Measurements from ENCODE around the gene ARHGEF7.

Gene ARHGEF7

DNA sequence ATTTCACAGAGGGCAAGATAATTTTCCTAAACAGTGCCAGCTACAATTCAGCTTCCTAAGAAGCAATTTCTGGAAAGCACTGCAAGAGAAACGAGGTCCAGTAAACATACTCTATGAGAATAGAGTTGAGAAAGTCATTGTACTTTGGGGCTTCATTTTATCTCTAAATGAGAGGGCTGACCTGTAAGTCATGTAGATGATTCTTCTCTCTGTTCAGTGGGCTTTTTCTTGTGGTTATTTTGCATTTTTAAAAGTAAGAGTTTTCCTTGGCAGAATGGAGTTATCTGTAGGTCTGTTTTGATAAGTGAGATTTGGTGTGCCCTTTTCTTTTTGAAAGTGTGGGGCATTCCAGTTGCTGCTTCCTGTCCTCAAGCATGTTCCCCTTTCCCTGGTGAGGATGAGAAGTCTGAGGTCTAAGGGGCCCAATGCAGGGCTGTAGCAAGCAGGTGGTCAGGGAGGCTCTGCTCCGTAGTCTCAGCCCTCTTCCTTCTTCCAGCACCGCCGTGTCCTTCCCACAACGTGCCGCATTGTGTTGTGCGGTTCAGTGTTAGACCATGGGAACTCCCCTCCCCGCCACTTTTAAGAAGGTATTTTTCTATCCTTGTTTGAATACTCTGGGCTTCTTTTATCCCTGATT is 86.3 kb downstream of the ARHGEF7 start:
- no peak for DNase-seq (ENCODE audit: low spot score)

DNA sequence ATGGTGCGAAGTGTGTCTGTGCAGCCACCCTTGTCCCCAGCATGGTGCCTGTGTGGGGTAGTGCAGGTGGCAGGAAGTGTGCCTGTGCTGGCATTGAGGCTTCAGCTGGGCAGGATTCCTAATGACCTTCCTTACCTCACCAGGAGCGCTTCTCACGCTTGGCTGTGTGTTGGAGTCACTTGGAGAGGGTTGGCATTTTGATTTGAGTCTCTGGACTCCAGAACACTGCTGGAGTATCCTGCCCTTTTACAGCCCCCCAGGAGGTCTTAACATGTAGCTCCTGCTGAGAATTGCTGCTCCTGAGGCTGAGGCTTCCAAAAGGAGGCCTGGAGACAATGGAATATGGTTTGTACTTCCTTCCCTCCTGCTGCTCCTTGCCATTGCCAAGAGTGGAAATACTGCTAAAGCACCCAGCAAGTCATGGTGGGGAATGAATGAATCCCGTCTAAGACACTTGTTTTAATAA is 87.1 kb downstream of the ARHGEF7 start:
- DNase-seq (ENCODE audit: low spot score): no peak

GRCh38 chr13:111202745-111203144 is 87.6 kb downstream of the ARHGEF7 start:
- DNase-seq (ENCODE audit: low spot score): peak; percentile 92

DNA sequence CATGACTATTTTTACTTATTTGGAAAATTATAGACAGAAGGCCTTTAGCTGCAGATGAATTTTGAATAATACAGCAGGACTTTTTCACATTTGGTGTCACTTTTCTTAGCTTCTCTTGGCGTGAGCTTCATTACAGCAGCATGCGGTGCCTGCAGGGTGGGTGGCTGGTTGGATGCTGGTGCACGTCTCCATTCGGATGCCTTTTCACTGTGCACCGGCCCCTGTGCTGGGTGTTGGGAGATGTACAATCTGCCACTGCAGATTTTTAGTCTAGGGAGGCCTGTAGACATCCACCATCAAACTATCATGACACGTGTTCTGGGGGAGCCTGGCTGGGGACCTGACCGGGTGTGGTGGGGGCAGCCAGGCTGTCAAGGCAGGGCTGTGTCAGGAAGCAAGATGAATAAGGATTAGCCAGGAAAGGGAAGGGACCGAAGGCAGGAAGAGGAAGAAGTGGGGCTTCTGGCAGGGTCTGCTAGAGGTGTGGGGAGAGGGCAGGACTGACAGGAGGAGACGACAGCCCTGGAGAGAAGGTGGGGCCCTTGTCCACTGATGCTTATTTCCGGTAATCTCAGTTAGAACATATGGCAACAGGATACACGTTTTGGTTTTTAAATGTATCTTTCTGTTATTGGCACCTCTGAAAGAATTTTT is 88.8 kb downstream of the ARHGEF7 start:
- DNase-seq (ENCODE audit: low spot score): no peak

GRCh38 chr13:111204438-111205177 is 89.5 kb downstream of the ARHGEF7 start:
- peak; percentile 62 for DNase-seq (ENCODE audit: low spot score)

DNA sequence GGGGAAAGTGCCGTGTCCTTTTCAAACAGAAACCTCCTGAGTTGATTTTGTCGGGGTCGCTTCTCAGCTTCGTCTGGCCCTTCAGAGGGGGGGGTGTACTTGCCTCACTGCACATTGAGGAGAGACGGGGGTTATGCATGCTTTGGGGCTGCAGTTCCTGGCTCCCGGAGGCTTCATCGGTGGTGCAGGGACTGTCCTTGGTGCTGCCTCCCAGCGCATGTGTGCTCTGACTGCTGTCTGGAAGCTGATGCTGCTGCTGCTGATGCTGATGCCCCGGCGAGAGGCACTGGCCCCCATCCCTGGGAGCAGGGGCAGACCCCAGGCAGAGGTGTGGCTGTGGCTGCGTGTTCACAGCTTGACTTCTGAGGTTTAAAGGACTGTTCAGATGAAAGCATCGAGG is 91.0 kb downstream of the ARHGEF7 start:
- no peak for DNase-seq (ENCODE audit: low spot score)

DNA sequence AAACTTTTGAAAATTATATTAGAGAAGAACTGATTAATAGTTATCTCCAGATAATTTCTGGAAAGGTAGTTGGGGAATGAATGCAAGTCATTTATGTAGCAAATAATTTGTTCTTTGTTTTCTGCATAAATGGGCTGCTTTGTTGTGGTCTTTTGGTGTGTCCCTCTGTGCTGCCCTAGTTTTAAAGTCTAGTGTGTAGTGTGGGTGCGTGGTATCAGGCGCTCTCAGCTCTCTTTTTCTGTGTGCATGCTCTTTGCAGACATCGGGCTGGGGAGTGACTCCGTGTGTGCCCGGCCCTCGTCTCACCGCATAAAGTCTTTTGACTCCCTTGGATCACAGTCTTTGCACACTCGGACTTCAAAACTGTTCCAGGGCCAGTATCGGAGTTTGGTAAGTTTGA is 94.5 kb downstream of the ARHGEF7 start:
- DNase-seq (ENCODE audit: low spot score): no peak

DNA sequence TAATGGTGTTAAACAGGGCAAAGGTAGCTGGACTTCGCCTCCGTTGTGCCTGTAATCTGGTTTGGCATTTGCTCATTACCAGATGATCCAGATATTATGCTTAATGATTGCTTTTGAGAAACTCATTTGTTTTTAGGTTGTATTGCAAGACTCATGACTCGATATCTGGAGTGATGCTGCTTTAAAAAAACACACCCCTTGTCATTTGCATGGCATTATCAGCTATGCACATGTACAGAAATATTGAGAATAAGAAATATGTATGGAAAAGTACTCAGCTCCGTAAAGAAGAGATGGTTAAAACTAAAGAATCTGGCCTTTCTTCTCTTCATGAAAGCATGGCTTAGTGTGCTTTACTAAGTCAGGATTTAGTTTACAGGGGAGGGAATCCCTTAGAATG is 95.0 kb downstream of the ARHGEF7 start:
- DNase-seq (ENCODE audit: low spot score): no peak

DNA sequence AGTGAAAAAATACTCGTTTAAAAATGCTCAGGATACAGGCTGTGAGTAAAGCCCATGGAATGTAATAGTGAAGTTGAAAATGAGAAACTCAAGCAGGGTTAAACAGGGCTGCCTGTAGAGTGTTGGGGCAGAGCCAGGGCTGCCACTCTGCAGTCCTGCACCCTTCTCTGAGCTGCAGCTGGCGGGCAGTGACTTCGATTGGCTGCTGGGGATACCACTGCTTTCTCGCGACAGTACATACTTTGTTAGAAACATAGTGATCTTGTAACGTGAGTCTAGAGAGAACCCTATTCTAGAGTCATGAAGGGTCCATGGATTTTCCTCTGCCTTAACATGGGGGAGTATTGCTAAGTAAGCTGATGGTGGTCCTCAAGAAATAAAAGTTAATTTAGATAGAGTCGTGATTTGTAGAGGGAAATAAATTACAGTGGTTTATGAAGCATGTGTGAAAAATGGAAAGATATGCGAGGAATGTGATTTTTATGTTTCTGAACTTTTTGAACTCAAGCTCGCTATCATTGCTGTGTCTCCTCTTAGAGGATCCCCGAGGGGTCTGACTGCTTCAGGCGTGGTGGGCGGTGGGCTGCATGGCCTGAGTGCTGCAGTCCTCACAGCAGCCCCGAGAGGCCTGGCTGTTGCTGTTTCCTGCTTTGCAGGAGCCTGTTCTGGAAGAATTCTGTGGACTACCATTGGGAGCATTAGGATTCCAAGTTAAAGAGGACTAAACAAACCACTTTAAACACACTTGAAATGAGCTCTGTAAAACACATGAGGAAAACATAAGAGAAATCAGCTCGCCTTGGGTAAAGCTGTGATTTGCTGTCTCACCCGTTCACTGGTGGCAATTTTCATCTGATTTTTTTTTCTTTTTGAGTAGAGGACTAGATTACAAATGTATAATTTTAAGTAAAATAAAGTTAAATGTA is 95.7 kb downstream of the ARHGEF7 start:
- DNase-seq (ENCODE audit: low spot score): peak; percentile 91

DNA sequence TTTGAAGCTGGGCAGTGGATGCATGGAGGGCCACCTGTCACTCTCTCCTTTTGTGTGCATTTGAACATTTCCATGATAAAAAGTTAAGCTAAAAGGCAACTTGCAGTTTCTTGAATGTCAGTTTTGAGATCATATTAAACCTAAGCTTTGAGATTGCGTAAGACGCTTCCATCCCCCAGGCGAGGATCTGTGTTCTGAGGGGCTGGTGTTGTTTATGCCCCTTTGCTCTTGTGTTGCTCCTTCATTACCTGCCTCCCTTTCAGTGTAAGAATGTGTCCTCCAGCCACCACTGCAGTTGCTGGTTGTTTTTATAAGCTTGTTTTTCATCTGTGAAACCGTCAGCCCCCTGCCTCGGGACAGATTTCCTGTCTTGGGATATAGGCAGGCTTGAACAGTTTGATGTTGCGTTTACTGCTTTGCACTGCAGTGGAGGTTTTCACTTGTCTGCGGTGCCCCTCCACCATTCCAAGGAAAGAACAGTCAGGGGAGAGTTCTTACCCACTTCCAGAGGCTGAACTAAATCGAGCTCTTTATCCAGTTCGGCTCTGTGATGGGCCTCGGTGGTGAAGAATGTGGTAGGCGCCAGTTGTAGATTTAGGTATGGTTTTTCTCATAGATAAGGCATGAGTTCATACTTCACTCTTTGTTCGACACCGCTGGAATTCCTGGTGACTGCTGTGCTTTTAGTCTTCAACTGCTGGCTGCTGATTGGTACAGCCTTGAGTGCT is 96.8 kb downstream of the ARHGEF7 start:
- DNase-seq (ENCODE audit: low spot score): peak; percentile 69

DNA sequence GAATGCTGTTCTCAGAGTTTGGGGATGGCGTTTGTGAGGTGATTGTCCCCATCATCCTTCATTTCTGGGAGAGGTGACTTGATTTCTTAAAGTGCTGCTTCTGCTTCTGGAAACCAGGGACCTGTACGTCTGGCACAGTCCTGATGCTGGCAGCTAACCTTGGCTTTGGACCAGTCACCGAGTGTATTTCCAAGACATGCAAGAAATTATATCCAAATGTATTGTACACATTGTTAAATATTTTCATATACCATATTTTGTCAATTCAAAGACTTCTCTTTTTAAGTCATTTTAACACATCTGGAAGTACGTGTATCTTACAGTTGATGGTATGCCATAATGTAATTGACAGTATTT is 97.4 kb downstream of the ARHGEF7 start:
- DNase-seq (ENCODE audit: low spot score): no peak

DNA sequence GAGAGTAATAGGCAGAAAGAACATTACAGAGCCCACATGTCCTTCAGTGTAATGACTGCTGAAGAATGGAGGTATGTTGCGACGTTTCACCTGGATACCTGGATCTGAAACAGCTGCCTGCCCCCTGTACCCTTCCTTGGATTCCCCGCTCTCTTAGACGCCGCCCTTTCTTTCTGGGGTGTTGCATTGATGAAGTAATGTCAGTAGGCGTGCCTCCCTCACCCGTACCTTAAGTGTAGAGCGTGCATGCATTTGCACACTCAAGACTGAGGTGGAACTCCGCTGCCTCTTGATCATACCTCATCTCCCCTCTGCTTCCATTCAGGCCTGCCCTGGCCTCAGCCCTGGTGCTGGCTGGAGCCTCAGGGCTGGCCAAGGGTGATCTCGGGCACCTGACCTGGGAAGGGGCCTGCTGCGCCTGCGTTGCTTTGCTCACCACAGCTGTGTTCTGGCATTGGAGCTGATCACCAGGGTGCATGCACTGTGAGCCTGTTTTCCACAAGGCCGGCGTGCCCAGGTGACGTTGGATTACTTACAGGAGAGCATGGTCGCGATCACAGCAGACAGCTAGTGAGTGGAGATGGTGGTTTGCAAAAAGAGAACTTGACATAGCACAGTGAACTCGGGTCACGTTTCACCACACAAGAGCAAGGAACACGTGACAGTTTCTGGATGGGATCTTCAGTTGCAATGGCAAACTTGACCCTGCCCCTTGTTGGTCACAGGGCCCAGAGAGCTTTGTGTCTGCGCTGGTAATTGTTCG is 99.0 kb downstream of the ARHGEF7 start:
- no peak for DNase-seq (ENCODE audit: low spot score)

- no peak for DNase-seq (ENCODE audit: low spot score)
Measured at GRCh38 chr13:111215081-111216047, 100.3 kb downstream of the ARHGEF7 start.

- no peak for DNase-seq (ENCODE audit: low spot score)
Measured at GRCh38 chr13:111216166-111216960, 101.3 kb downstream of the ARHGEF7 start.

DNA sequence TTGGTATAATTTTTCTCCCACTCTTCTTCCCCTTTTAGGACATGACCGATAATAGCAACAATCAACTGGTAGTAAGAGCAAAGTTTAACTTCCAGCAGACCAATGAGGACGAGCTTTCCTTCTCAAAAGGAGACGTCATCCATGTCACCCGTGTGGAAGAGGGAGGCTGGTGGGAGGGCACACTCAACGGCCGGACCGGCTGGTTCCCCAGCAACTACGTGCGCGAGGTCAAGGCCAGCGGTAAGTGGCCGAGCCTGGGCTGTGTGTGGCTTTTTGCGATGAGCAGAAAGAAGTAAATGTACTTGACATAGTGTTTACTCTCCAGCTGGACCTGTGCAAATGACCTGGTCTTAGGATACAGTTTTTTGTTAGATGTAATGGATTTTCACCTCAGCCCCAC is 102.5 kb downstream of the ARHGEF7 start:
- no peak for DNase-seq (ENCODE audit: low spot score)

GRCh38 chr13:111219280-111219679 is 104.2 kb downstream of the ARHGEF7 start:
- peak; percentile 84 for DNase-seq (ENCODE audit: low spot score)

DNA sequence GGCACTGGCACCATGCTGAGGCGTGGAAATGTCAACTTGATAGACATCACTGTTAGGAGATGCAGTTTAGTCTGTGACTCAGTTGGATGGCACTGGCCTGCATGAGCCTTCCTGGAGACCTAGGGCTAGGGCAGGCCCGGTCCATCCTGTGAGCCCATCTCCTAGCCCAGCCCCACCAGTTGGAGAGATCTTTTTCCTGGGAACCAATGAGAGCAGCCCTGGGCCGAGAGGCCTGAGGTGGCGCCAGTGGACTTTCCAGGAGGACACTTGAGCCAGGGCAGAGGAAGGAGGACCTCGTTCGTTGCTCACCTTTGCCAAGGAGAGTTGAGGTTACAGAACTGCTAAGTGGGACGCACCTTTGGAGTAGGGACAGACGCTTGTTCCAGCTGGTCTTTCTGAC is 104.8 kb downstream of the ARHGEF7 start:
- DNase-seq (ENCODE audit: low spot score): no peak

- DNase-seq (ENCODE audit: low spot score): no peak
Measured at GRCh38 chr13:111225166-111225565, 110.1 kb downstream of the ARHGEF7 start.
